Esophagus muscularis mucosa (tissue), 4 donors: ENCODE results near the gene TRMT61A. TPM values are rescaled to one million over a fixed set of nuclear protein-coding genes. Genes with fewer than 3 reads are reported as not detected.
"Not testable (repeated sequence)": the region's sequence is repeated elsewhere in the genome, so short reads cannot be mapped to it uniquely, and the experiment has no call there.

Source experiments
- DNase-seq: peaks from one replicate; pipeline ENCODE4 v3.0.0-alpha.2; 2017; ENCODE audit errors: extremely low spot score
- H3K27ac ChIP-seq, 4 donors: fragments of 200-600 bp; sonication (generic); replicated peaks in 1 of 4; 1 replicate in 3 of 4; 2 replicates in 1 of 4; pipeline ENCODE4 v1.5.1; 2016 to 2019; ENCODE audit warnings: mild to moderate bottlenecking in 1 of 4
- H3K27me3 ChIP-seq, 4 donors: fragments of 200-600 bp; sonication (generic); one replicate each; pipeline versions ENCODE4 v1.5.1 to v1.6.0; 2016 to 2019
- H3K36me3 ChIP-seq, 4 donors: fragments of 200-600 bp; sonication (generic); one replicate each; pipeline ENCODE4 v1.5.1; 2016 to 2019
- H3K4me1 ChIP-seq, 4 donors: fragments of 200-600 bp; sonication (generic); one replicate each; pipeline ENCODE4 v1.5.1; 2016 to 2019
- H3K4me3 ChIP-seq, 4 donors: fragments of 200-600 bp; sonication (generic); 1 replicate in 2 of 4; 2 replicates in 2 of 4; pipeline ENCODE4 v1.5.1; 2016 to 2019; ENCODE audit warnings: mild to moderate bottlenecking in 4 of 4, moderate library complexity in 1 of 4
- H3K9me3 ChIP-seq, 4 donors: fragments of 200-600 bp; sonication (generic); 1 replicate in 3 of 4; 2 replicates in 1 of 4; pipeline ENCODE4 v1.5.1; 2016 to 2019
- EP300 ChIP-seq: sonication (generic); formaldehyde crosslinking; IDR thresholded peaks from one replicate; pipeline ENCODE4 v1.6.1; 2017; ENCODE audit warnings: antibody characterized with exemption
- POLR2A ChIP-seq: fragments of 450-650 bp; IDR thresholded peaks from one replicate; pipeline ENCODE4 v1.6.1; 2017; ENCODE audit warnings: antibody characterized with exemption, moderate library complexity, mild to moderate bottlenecking, low read depth
- POLR2AphosphoS5 ChIP-seq, 2 donors: sonication (generic); formaldehyde crosslinking; IDR thresholded peaks; one replicate each; pipeline ENCODE4 v1.6.1; 2017; ENCODE audit warnings: antibody characterized with exemption in 2 of 2
- WGBS: methylation state at CpG from one replicate; pipeline ENCODE4 v1.1.5; 2018; 5-methylcytosine and 5-hydroxymethylcytosine counted together
- intact Hi-C: fragments of 100-400 bp; cut with DNase I; formaldehyde crosslinking; loops from one replicate; pipeline ENCODE4 v1.15.1; 2023
- total RNA-seq, 4 donors: library from RNA; depleted of rRNA; stranded (reverse); fragments of >200 nt; gene quantifications; one replicate each; pipeline versions ENCODE4 v1.1.0 to v1.2.1, GENCODE V29; 2016
- TF ChIP-seq, protein P1 (sequence below), 3 experiments: fragments of 200-600 bp in 2 of 3; fragments of 450-650 bp in 1 of 3; sonication (generic) in 2 of 3; IDR thresholded peaks; one replicate each; pipeline ENCODE4 v1.5.1; 2017 to 2019; ENCODE audit warnings: antibody characterized with exemption in 3 of 3, mild to moderate bottlenecking in 2 of 3, moderate library complexity in 1 of 3

TRMT61A gene
- total RNA-seq, 4 donors from 2014 or later = 28.7 to 50.0 (median 35.2) TPM

- DNase-seq = no peak
- Histone ChIP-seq H3K4me1 (peaks cover 14 to 26% (median 21%) of the 10 kb centered on the region in 4 donors), H3K4me3 (no peak overlapping the region), H3K36me3 (peaks cover 0 to 70% (median 54%) of the 10 kb centered on the region in 4 donors), H3K27ac (no peak overlapping the region), H3K27me3 (no peaks in the 10 kb centered on the region), H3K9me3 (no peaks in the 10 kb centered on the region)
- intact Hi-C loops = no loop called here
- TF ChIP-seq, protein P1, sequence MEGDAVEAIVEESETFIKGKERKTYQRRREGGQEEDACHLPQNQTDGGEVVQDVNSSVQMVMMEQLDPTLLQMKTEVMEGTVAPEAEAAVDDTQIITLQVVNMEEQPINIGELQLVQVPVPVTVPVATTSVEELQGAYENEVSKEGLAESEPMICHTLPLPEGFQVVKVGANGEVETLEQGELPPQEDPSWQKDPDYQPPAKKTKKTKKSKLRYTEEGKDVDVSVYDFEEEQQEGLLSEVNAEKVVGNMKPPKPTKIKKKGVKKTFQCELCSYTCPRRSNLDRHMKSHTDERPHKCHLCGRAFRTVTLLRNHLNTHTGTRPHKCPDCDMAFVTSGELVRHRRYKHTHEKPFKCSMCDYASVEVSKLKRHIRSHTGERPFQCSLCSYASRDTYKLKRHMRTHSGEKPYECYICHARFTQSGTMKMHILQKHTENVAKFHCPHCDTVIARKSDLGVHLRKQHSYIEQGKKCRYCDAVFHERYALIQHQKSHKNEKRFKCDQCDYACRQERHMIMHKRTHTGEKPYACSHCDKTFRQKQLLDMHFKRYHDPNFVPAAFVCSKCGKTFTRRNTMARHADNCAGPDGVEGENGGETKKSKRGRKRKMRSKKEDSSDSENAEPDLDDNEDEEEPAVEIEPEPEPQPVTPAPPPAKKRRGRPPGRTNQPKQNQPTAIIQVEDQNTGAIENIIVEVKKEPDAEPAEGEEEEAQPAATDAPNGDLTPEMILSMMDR (IDR thresholded peaks at IDR 0.05) = no peak
- TF ChIP-seq POLR2AphosphoS5 (IDR thresholded peaks at IDR 0.05) = no peak
- no peak for TF ChIP-seq POLR2A
- no peak for TF ChIP-seq EP300
- 85% methylated on average over 10 of the region's 11 CpGs for WGBS
Measured at GRCh38 chr14:103509864-103510723, 18.9 kb upstream of the TRMT61A start.

GRCh38 chr14:103510724-103511693, 18.0 kb upstream of the TRMT61A start:
- Histone ChIP-seq H3K4me1 (peaks cover 14 to 24% (median 21%) of the 10 kb centered on the region in 4 donors), H3K27me3 (no peaks in the 10 kb centered on the region), H3K27ac (no peak overlapping the region), H3K9me3 (no peaks in the 10 kb centered on the region), H3K4me3 (no peak overlapping the region), H3K36me3 (peaks cover 0 to 61% (median 45%) of the 10 kb centered on the region in 4 donors)
- DNase-seq = no peak
- TF ChIP-seq, protein P1 (IDR thresholded peaks at IDR 0.05) = no peak
- TF ChIP-seq POLR2A (no peak), EP300 (no peak), POLR2AphosphoS5 (IDR thresholded peaks at IDR 0.05) (no peak)
- intact Hi-C loops = no loop called here
- 92% methylated on average over 22 of the region's 26 CpGs for WGBS

DNA sequence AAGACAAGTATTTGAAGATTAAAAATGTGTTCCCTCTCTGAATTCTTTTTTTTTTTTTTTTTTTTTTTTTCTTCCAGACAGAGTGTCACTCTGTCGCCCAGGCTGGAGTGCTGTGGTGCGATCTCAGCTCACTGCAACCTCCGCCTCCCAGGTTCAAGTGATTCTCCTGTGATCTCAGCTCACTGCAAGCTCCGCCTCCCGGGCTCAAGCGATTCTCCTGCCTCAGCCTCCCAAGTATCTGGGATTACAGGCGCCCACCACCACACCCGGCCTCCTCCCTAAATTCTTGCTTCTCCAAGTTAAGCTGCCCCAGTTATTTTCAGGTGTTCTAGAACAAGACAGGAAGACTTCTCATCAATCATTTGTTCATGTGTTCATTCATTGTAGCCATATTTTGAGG, 16.8 kb upstream of the TRMT61A start:
- H3K4me3 ChIP-seq, H3K27me3 ChIP-seq, DNase-seq, intact Hi-C loops, H3K9me3 ChIP-seq: not testable (repeated sequence)
- 94% methylated on average over 8 of the region's 8 CpGs for WGBS
- peaks cover 0 to 55% (median 38%) of the 10 kb centered on the region in 4 donors for H3K36me3 ChIP-seq
- peaks cover 14 to 22% (median 21%) of the 10 kb centered on the region in 4 donors for H3K4me1 ChIP-seq
- H3K27ac ChIP-seq = peak overlapping the region; percentile 71 to 84 (median 84)

GRCh38 chr14:103512701-103513611, 16.0 kb upstream of the TRMT61A start:
- no peak for TF ChIP-seq EP300
- peak; percentile 33 to 54 for TF ChIP-seq POLR2AphosphoS5 (IDR thresholded peaks at IDR 0.05)
- WGBS = 49% methylated on average over 21 of the region's 25 CpGs
- H3K4me3 ChIP-seq = no peak overlapping the region
- H3K36me3 ChIP-seq = peaks cover 0 to 48% (median 35%) of the 10 kb centered on the region in 4 donors
- no peak for DNase-seq
- peaks cover 17 to 27% (median 26%) of the 10 kb centered on the region in 4 donors for H3K4me1 ChIP-seq
- intact Hi-C loops = no loop called here
- H3K27me3 ChIP-seq = no peaks in the 10 kb centered on the region
- peak overlapping the region; percentile 71 to 84 (median 84) for H3K27ac ChIP-seq
- no peaks in the 10 kb centered on the region for H3K9me3 ChIP-seq
